Measurements from ENCODE around the gene ZNF569.
"Not testable (repeated sequence)": the region's sequence is repeated elsewhere in the genome, so short reads cannot be mapped to it uniquely, and the experiment has no call there.

Gene ZNF569

DNA sequence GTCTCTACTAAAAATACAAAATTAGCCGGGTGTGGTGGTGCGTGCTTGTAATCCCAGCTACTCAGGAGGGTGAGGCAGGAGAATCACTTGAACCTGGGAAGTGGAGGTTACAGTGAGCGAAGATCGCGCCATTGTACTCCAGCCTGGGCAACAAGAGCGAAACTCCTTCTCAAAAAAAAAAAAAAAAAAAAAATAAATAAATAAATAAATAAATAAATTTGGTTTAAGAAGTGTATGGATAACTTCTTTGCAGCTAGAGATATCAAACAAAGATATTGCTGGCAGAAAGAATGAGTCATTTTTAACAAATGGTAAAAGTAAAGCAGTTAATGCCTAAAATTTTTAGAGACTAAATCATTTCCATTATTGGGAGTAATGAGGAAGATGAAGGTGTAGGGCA, 75.8 kb downstream of the ZNF569 start:
- DNase-seq, result not testable (repeated sequence)

- no peak for DNase-seq
Measured at GRCh38 chr19:37389234-37389633, 78.0 kb downstream of the ZNF569 start.

GRCh38 chr19:37370880-37371661, 96.2 kb downstream of the ZNF569 start, which contains the start of gene ZNF527:
Gene ZNF527 (plus strand): TSS chr19:37371099. CDS start chr19:37374199, 3,100 bp downstream.
- DNase-seq, result peak; percentile 95 to 96

DNA sequence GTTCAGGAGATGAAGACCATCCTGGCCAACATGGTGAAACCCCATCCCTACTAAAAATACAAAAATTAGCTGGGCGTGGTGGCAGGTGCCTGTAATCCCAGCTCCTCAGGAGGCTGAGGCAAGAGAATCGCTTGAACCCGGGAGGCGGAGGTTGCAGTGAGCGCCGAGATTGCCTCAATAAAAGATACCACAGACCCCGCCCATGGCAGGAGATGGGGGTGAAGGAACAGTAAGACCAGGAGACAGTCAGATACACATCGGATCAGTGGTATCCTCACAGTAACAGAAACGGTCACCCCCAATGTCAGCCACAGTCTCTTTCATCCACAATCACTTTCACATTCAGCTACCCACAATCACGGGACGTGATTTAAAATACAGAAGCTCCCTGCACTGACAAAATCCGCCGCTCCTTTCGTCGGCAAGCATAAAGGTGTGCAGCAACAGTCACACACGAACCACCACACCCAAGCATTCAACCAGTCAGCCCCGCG, 96.8 kb downstream of the ZNF569 start:
- not testable (repeated sequence) for DNase-seq

DNA sequence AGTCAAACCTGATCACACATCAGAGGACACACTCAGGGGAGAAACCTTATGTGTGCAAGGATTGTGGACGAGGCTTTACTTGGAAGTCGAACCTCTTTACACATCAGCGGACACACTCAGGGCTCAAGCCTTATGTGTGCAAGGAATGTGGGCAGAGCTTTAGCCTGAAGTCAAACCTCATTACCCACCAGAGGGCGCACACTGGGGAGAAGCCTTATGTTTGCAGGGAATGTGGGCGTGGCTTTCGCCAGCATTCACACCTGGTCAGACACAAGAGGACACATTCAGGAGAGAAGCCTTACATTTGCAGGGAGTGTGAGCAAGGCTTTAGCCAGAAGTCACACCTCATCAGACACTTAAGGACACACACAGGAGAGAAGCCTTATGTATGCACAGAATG, 104.5 kb downstream of the ZNF569 start:
- DNase-seq, result no peak

DNA sequence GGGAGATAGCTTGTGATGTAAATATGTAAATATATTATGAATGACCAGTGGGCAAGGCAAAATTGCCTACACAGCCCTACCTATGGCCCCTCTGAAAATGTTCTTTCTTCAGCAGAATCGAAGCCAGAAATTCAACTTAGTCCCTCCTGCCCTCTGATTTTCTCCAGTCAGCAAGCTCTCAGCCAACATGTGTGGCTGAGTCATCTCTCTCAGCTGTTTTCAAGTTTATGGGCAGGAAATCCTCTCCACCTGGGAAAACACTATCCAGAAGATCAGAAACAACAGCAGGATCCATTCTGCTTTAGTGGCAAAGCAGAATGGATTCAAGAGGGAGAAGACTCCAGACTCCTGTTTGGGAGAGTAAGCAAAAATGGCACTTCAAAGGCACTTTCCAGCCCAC, 105.2 kb downstream of the ZNF569 start:
- DNase-seq, result no peak

Data from activated CD4-positive, alpha-beta T cell treated with anti-CD3 and anti-CD28 coated beads for 4 hours (primary cell).